PC-3 (cell line): Measurements from ENCODE around the gene CAPS2.

Experiments used
- EZH2 ChIP-seq: fragments of 300-600 bp; sonication (generic); IDR thresholded peaks from one replicate; pipeline ENCODE4 v1.6.1; 2017; ENCODE audit warnings: antibody characterized with exemption, mild to moderate bottlenecking, low read length; ENCODE audit not compliant: unreplicated experiment
- TF ChIP-seq, protein P1 (sequence below): fragments of 300-600 bp; sonication (generic); conservative IDR thresholded peaks from 2 replicates; pipeline ENCODE4 v1.5.1; 2017; ENCODE audit warnings: antibody characterized with exemption, low read depth, mild to moderate bottlenecking, low read length

DNA sequence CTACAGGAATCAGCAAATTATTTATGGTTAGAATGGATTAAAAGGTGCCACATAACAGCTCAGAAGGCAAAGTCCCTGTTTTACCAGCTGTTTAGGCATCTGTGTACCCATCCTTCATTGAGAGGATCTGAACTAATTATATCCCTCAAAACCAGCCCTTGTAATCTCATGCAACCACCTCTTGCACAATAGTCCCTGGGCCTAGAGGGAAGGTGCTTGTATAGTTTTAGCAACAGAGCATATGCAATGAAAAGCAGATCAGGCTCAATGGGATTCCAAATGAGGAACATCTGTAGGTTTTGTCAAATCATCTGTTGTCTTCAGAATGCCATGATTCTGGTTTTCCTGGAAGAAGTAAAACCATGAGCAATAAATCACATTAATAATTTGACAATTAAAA is 34.8 kb upstream of the CAPS2 start:
- TF ChIP-seq, protein P1, sequence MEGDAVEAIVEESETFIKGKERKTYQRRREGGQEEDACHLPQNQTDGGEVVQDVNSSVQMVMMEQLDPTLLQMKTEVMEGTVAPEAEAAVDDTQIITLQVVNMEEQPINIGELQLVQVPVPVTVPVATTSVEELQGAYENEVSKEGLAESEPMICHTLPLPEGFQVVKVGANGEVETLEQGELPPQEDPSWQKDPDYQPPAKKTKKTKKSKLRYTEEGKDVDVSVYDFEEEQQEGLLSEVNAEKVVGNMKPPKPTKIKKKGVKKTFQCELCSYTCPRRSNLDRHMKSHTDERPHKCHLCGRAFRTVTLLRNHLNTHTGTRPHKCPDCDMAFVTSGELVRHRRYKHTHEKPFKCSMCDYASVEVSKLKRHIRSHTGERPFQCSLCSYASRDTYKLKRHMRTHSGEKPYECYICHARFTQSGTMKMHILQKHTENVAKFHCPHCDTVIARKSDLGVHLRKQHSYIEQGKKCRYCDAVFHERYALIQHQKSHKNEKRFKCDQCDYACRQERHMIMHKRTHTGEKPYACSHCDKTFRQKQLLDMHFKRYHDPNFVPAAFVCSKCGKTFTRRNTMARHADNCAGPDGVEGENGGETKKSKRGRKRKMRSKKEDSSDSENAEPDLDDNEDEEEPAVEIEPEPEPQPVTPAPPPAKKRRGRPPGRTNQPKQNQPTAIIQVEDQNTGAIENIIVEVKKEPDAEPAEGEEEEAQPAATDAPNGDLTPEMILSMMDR: no peak
- no peak for TF ChIP-seq EZH2
